ENCODE measurements around the gene HES1.
"Not testable (repeated sequence)": the region's sequence is repeated elsewhere in the genome, so short reads cannot be mapped to it uniquely, and the experiment has no call there.

GRCh38 chr3:194150935-194151302 is 15.0 kb downstream of the HES1 start:
- not testable (repeated sequence) for TF ChIP-seq FOXK2 (IDR thresholded peaks at IDR 0.05); BHLHE40 (IDR thresholded peaks at IDR 0.05; ENCODE audit: borderline replicate concordance); NFRKB (IDR thresholded peaks at IDR 0.05); ELF4 (IDR thresholded peaks at IDR 0.05); ZNF384 (IDR thresholded peaks at IDR 0.05); TARDBP (IDR thresholded peaks at IDR 0.05); PKNOX1 (IDR thresholded peaks at IDR 0.05); LEF1 (IDR thresholded peaks at IDR 0.05; ENCODE audit: borderline replicate concordance); SP1 (IDR thresholded peaks at IDR 0.05); SUZ12 (IDR thresholded peaks at IDR 0.05); FOXM1 (IDR thresholded peaks at IDR 0.05; ENCODE audit: borderline replicate concordance)

Measured in HEK293T (cell line).